Measurements from ENCODE around the gene CERS6. TPM values are rescaled to one million over a fixed set of nuclear protein-coding genes. Genes with fewer than 3 reads are reported as not detected.

Gene CERS6
- total and polyA plus RNA-seq, 12 donors: 5.0 to 110 (median 29.6) TPM

GRCh38 chr2:168458139-168458538, 2.1 kb downstream of the CERS6 start:
- no peak for DNase-seq
- 8 to 45% (median 25%) methylated on average over 1 of the region's 1 CpG for WGBS, 4 donors
- intact Hi-C loops (cut with DNase I): no loop called here
- Histone ChIP-seq H3K9me3 (replicated peaks in 1 of 3) (no peaks in the 10 kb centered on the region), H3K36me3 (replicated peaks in 1 of 2) (no peaks in the 10 kb centered on the region), H3K27ac (no peak overlapping the region), H3K4me3 (peak overlapping the region in 1 of 4 donors; percentile 97), H3K4me1 (replicated peaks in 1 of 2) (peaks cover 0 to 14% of the 10 kb centered on the region in 2 donors), H3K27me3 (no peaks in the 10 kb centered on the region)
- no peak for TF ChIP-seq CTCF (IDR thresholded peaks at IDR 0.05)
- TF ChIP-seq POLR2A (IDR thresholded peaks at IDR 0.05): no peak

- TF ChIP-seq POLR2A (IDR thresholded peaks at IDR 0.05) (no peak), CTCF (IDR thresholded peaks at IDR 0.05) (no peak)
- H3K4me3 ChIP-seq: no peak overlapping the region
- peaks cover 0 to 14% of the 10 kb centered on the region in 2 donors for H3K4me1 ChIP-seq (replicated peaks in 1 of 2)
- no peaks in the 10 kb centered on the region for H3K36me3 ChIP-seq (replicated peaks in 1 of 2)
- no peak overlapping the region for H3K27ac ChIP-seq
- no peaks in the 10 kb centered on the region for H3K9me3 ChIP-seq (replicated peaks in 1 of 3)
- WGBS, 4 donors: 92 to 94% (median 93%) methylated on average over 4 of the region's 4 CpGs
- intact Hi-C loops (cut with DNase I): no loop called here
- no peaks in the 10 kb centered on the region for H3K27me3 ChIP-seq
- no peak for DNase-seq
These were observed 3.2 kb downstream of the CERS6 start for GRCh38 chr2:168459256-168459655.

- no peak for TF ChIP-seq CTCF (IDR thresholded peaks at IDR 0.05)
- no peak for TF ChIP-seq POLR2A (IDR thresholded peaks at IDR 0.05)
- DNase-seq: no peak
- no peaks in the 10 kb centered on the region for H3K27me3 ChIP-seq
These were observed 4.5 kb downstream of the CERS6 start for GRCh38 chr2:168460571-168460970.

GRCh38 chr2:168461178-168461941, 5.3 kb downstream of the CERS6 start:
- Histone ChIP-seq H3K27me3 (no peaks in the 10 kb centered on the region), H3K36me3 (replicated peaks in 1 of 2) (no peaks in the 10 kb centered on the region), H3K4me1 (replicated peaks in 1 of 2) (peaks cover 6 to 28% of the 10 kb centered on the region in 2 donors), H3K9me3 (replicated peaks in 1 of 3) (no peaks in the 10 kb centered on the region), H3K27ac (no peak overlapping the region), H3K4me3 (no peak overlapping the region)
- intact Hi-C loops (cut with DNase I): no loop called here
- WGBS, 4 donors: 76 to 92% (median 82%) methylated on average over 2 of the region's 2 CpGs
- TF ChIP-seq CTCF (IDR thresholded peaks at IDR 0.05): no peak
- TF ChIP-seq POLR2A (IDR thresholded peaks at IDR 0.05): no peak
- DNase-seq: no peak

More at GRCh38 chr2:168460571-168460970, 4.5 kb downstream of the CERS6 start:
- Histone ChIP-seq H3K4me1 (replicated peaks in 1 of 2) (peaks cover 0 to 20% of the 10 kb centered on the region in 2 donors), H3K9me3 (replicated peaks in 1 of 3) (no peaks in the 10 kb centered on the region), H3K36me3 (replicated peaks in 1 of 2) (no peaks in the 10 kb centered on the region), H3K4me3 (no peak overlapping the region), H3K27ac (no peak overlapping the region)
- WGBS, 4 donors: 55 to 61% (median 60%) methylated on average over 2 of the region's 2 CpGs
- intact Hi-C loops (cut with DNase I): no loop called here
